Hepatocyte (in vitro differentiated cells): ENCODE data around the gene FRMPD3.

ENCODE experiments used
- EZH2 ChIP-seq: fragments of 200-600 bp; sonication (generic); IDR thresholded peaks from 2 replicates; pipeline ENCODE4 v1.6.1; 2016; ENCODE audit warnings: antibody characterized with exemption, mild to moderate bottlenecking, borderline replicate concordance
- TF ChIP-seq, protein P1 (sequence below): fragments of 200-600 bp; sonication (generic); IDR thresholded peaks from 2 replicates; pipeline ENCODE4 v1.5.1; 2016; ENCODE audit warnings: antibody characterized with exemption, mild to moderate bottlenecking; ENCODE audit not compliant: poor library complexity

DNA sequence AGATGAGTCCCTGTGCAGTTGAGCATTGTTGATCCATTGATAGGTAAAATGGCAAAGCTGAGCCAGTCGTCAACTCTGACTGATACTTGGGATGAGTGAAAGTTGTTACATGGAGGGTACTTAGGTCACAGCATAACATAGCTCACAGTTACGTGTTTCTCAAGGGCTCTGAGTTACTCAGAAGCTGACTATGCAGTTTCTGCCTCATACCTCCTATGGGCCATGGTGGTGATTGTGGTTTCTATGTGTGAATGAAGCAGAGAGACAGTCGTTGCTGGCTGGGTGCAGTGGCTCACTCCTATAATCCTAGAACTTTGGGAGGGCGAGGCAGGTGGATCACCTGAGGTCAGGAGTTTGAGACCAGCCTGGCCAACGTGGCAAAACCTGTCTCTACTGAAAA is 30.8 kb downstream of the FRMPD3 start:
- TF ChIP-seq, protein P1, sequence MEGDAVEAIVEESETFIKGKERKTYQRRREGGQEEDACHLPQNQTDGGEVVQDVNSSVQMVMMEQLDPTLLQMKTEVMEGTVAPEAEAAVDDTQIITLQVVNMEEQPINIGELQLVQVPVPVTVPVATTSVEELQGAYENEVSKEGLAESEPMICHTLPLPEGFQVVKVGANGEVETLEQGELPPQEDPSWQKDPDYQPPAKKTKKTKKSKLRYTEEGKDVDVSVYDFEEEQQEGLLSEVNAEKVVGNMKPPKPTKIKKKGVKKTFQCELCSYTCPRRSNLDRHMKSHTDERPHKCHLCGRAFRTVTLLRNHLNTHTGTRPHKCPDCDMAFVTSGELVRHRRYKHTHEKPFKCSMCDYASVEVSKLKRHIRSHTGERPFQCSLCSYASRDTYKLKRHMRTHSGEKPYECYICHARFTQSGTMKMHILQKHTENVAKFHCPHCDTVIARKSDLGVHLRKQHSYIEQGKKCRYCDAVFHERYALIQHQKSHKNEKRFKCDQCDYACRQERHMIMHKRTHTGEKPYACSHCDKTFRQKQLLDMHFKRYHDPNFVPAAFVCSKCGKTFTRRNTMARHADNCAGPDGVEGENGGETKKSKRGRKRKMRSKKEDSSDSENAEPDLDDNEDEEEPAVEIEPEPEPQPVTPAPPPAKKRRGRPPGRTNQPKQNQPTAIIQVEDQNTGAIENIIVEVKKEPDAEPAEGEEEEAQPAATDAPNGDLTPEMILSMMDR = no peak
- no peak for TF ChIP-seq EZH2
